T-cell (primary cell): ENCODE results near the gene DAPK1. TPM values are rescaled to one million over a fixed set of nuclear protein-coding genes. Genes with fewer than 3 reads are reported as not detected.

Experiments
- ATAC-seq, 4 experiments: fragments of 200-7000 bp in 3 of 4; fragments of 150-1000 bp in 1 of 4; cut with Tn5 transposase; replicated peaks in 1 of 4; 1 replicate in 3 of 4; 2 replicates in 1 of 4; pipeline ENCODE4 v1.10.0; 2021; ENCODE audit warnings: moderate library complexity in 3 of 4, mild to moderate bottlenecking in 2 of 4, moderate number of reproducible peaks in 1 of 4
- CTCF ChIA-PET, 2 donors: fragments of 300-600 bp; sonication (Branson Sonifier 250); formaldehyde crosslinking; loops; one replicate each; lab custom pipeline; 2022; ENCODE audit warnings: antibody characterized with exemption in 2 of 2; lab: Charles Lee
- POLR2A ChIA-PET, 2 donors: fragments of 300-600 bp; sonication (Branson Sonifier 250); formaldehyde crosslinking; loops; one replicate each; lab custom pipeline; 2022; ENCODE audit warnings: antibody characterized with exemption in 2 of 2; lab: Charles Lee
- DNase-seq, 35 experiments: peaks; one replicate each; pipeline versions ENCODE4 v3.0.0 to v3.0.0-alpha.2; 2013 to 2023
- H3K27ac ChIP-seq: one replicate; pipeline ENCODE4 v1.5.1; 2013; ENCODE audit warnings: low read length
- H3K27me3 ChIP-seq, 2 experiments: replicated peaks in 1 of 2; 1 replicate in 1 of 2; 2 replicates in 1 of 2; pipeline versions ENCODE4 v1.6.1 to v1.7.0; 2013; ENCODE audit warnings: low read length in 1 of 2, mixed read lengths in 1 of 2; ENCODE audit not compliant: control insufficient read depth in 2 of 2, insufficient read depth in 2 of 2; ENCODE audit errors: extremely low read depth in 1 of 2
- H3K36me3 ChIP-seq, 2 donors: 1 replicate in 1 of 2; 2 replicates in 1 of 2; pipeline versions ENCODE4 v1.6.1 to v1.7.0; 2013; ENCODE audit warnings: low read length in 1 of 2; ENCODE audit not compliant: control insufficient read depth in 2 of 2, insufficient read depth in 1 of 2; ENCODE audit errors: extremely low read depth in 1 of 2
- H3K4me1 ChIP-seq, 2 experiments: 1 replicate in 1 of 2; 2 replicates in 1 of 2; pipeline versions ENCODE4 v1.6.1 to v1.7.0; 2013; ENCODE audit warnings: low read length in 2 of 2, mixed read lengths in 1 of 2; ENCODE audit not compliant: insufficient read depth in 2 of 2, control insufficient read depth in 1 of 2; ENCODE audit errors: extremely low read depth in 1 of 2
- H3K4me3 ChIP-seq, 2 donors: 1 replicate in 1 of 2; 2 replicates in 1 of 2; pipeline versions ENCODE4 v1.5.1 to v1.7.0; 2013; ENCODE audit warnings: mild to moderate bottlenecking in 2 of 2, low read length in 1 of 2, moderate library complexity in 1 of 2; ENCODE audit not compliant: control insufficient read depth in 1 of 2; ENCODE audit errors: extremely low read depth in 1 of 2
- H3K9me3 ChIP-seq: 2 replicates; pipeline ENCODE4 v1.7.0; 2013
- H3K27ac Mint-ChIP-seq, 2 donors: one replicate each; pipeline ENCODE4 v1.8.0; 2020 to 2021; ENCODE audit warnings: mild to moderate bottlenecking in 2 of 2, mixed read lengths in 2 of 2
- H3K27me3 Mint-ChIP-seq, 2 donors: one replicate each; pipeline ENCODE4 v1.8.0; 2021 to 2022; ENCODE audit warnings: mixed read lengths in 2 of 2
- H3K36me3 Mint-ChIP-seq: one replicate; pipeline ENCODE4 v1.8.0; 2021; ENCODE audit warnings: mixed read lengths
- H3K4me1 Mint-ChIP-seq, 3 donors: one replicate each; pipeline ENCODE4 v1.8.0; 2020 to 2022; ENCODE audit warnings: mixed read lengths in 3 of 3, mild to moderate bottlenecking in 1 of 3
- H3K4me3 Mint-ChIP-seq, 3 donors: one replicate each; pipeline ENCODE4 v1.8.0; 2020 to 2022; ENCODE audit warnings: mild to moderate bottlenecking in 3 of 3, mixed read lengths in 3 of 3, moderate library complexity in 3 of 3
- H3K9me3 Mint-ChIP-seq, 3 donors: one replicate each; pipeline ENCODE4 v1.8.0; 2020 to 2022; ENCODE audit warnings: mixed read lengths in 3 of 3
- WGBS: methylation state at CpG from one replicate; pipeline ENCODE4 v1.1.5; 2013; ENCODE audit warnings: missing lambda C conversion rate; ENCODE audit not compliant: insufficient coverage; 5-methylcytosine and 5-hydroxymethylcytosine counted together
- total RNA-seq, 35 experiments: library from RNA in 6 of 35; stranded (reverse) in 6 of 35; fragments of 120-200 nt in 1 of 35; gene quantifications; one replicate each; pipeline versions ENCODE4 v1.2.1 to v1.2.4 and lab custom pipeline; 2013 to 2026

DAPK1 gene
- total RNA-seq, 5 donors from 2014 or later (not counting 1 experiment from before 2014, with no cell fraction given) = 1.7 to 4.2 (median 2.8) TPM

- 20% methylated on average over 1 of the region's 2 CpGs for WGBS
- Histone ChIP-seq H3K4me3 (no peak overlapping the region), H3K4me1 (peaks cover 0 to 2% of the 10 kb centered on the region in 2 experiments), H3K36me3 (no peaks in the 10 kb centered on the region), H3K27ac (no peak overlapping the region), H3K27me3 (peaks cover 0 to 3% of the 10 kb centered on the region in 2 experiments), H3K9me3 (peaks cover 5% of the 10 kb centered on the region)
- H3K27ac Mint-ChIP-seq = no peak overlapping the region
- H3K9me3 Mint-ChIP-seq = peaks cover 0 to 9% (median 7%) of the 10 kb centered on the region in 3 donors
- ATAC-seq (no peak), DNase-seq (no peak)
- peaks cover 4 to 7% of the 10 kb centered on the region in 2 donors for H3K27me3 Mint-ChIP-seq
- ChIA-PET CTCF (no interaction called here), POLR2A (no interaction called here)
- H3K4me3 Mint-ChIP-seq = no peak overlapping the region
- H3K36me3 Mint-ChIP-seq = no peaks in the 10 kb centered on the region
- H3K4me1 Mint-ChIP-seq = no peaks in the 10 kb centered on the region
Observed at GRCh38 chr9:87753313-87753712, 255.6 kb downstream of the DAPK1 start.

Other genes starting within 250 kb of the DAPK1 start
- gene CTSL, start 228.3 kb downstream of the DAPK1 start, total RNA-seq = 100 to 1,000 TPM in 1 of 5 donors, 10 to 100 TPM in 2, 1 to 10 TPM in 1, under 1 TPM in 1; 0.54 to 141 (median 54.5) TPM